ENCODE measurements around the gene GULP1.
"Not testable (repeated sequence)": the region's sequence is repeated elsewhere in the genome, so short reads cannot be mapped to it uniquely, and the experiment has no call there.

GULP1 gene

DNA sequence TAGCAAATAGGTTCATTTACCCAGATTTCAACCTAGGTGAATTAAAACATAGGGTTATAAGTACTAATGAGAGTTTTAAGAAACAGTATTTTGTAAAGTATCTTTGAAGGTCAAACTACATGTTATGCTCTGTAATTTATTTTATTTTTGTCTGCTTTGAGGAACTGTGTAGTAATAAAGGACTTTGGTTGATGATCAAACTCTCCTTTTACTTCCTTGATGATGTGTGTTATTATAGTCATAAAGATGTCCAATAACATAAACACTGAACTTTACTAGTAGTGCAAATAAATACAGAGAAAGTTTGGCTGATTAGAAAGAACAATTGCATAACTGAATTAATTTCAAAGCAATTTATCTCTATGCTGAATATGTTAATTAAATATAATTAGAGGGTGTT is 6.3 kb downstream of the GULP1 start:
- no peak for DNase-seq (ENCODE audit: extremely low read depth, low read depth)
- no peak overlapping the region for H3K4me3 ChIP-seq (replicated peaks; ENCODE audit: low read depth, low read length)
- TF ChIP-seq, protein P1, sequence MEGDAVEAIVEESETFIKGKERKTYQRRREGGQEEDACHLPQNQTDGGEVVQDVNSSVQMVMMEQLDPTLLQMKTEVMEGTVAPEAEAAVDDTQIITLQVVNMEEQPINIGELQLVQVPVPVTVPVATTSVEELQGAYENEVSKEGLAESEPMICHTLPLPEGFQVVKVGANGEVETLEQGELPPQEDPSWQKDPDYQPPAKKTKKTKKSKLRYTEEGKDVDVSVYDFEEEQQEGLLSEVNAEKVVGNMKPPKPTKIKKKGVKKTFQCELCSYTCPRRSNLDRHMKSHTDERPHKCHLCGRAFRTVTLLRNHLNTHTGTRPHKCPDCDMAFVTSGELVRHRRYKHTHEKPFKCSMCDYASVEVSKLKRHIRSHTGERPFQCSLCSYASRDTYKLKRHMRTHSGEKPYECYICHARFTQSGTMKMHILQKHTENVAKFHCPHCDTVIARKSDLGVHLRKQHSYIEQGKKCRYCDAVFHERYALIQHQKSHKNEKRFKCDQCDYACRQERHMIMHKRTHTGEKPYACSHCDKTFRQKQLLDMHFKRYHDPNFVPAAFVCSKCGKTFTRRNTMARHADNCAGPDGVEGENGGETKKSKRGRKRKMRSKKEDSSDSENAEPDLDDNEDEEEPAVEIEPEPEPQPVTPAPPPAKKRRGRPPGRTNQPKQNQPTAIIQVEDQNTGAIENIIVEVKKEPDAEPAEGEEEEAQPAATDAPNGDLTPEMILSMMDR (IDR thresholded peaks at IDR 0.05; ENCODE audit: low read depth, low read length, missing control alignments) = no peak

GRCh38 chr2:188298937-188299371 is 7.3 kb downstream of the GULP1 start:
- H3K4me3 ChIP-seq (replicated peaks; ENCODE audit: low read depth, low read length); DNase-seq (ENCODE audit: extremely low read depth, low read depth): not testable (repeated sequence)

DNA sequence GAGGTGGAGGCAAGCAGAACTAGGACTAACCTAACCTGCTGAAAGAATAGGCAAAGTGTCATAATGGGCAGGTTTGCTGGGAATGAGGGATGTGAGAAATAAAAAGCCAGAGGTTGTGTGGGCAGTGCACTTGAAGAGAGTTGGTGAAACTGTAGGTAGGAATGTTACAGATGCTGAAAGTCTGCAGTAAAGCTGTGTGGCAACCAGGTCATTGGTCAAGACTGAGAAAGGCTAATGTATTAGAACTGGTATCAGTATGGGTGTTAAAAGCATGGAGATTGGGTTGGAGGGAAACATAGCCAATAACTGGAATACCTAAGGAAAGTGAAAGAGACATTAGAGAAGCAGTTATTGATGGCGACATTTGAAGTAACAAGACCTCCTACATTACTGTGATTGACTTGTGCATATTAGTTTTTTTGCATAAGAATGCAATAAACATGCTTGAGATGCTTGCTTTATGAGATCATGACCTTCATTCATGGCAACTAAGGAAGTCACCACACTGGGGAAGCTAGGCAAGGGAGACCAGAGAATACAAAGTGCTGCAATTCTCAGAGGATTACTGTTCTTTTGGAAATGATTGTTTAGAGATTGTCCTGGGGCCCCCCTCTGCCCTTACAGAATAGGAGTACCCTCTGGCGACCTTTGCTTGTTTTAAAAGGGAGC is 11.8 kb downstream of the GULP1 start:
- no peak overlapping the region for H3K4me3 ChIP-seq (replicated peaks; ENCODE audit: low read depth, low read length)
- TF ChIP-seq, protein P1 (IDR thresholded peaks at IDR 0.05; ENCODE audit: low read depth, low read length, missing control alignments) = no peak
- DNase-seq (ENCODE audit: extremely low read depth, low read depth) = no peak

DNA sequence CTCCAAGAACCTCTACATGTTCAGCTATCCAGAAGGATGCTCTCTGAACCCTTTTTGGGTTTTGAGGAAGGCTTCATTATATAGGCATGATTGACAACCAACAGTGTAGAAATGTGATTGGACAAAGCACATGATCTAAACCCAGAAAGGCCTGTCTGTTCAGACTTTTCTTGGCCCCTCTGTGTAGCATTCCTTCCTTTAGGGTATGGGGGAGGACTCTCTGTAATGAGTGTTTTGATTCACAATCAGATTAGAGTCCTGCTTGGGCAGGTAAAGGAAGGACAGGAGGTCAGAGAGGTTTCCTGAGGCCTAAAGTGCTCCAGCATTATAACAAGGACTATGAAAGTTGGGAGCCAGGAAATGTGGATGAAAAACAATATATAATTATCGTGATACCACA is 13.6 kb downstream of the GULP1 start:
- no peak for DNase-seq (ENCODE audit: extremely low read depth, low read depth)
- no peak overlapping the region for H3K4me3 ChIP-seq (replicated peaks; ENCODE audit: low read depth, low read length)
- TF ChIP-seq, protein P1 (IDR thresholded peaks at IDR 0.05; ENCODE audit: low read depth, low read length, missing control alignments) = no peak

- H3K4me3 ChIP-seq (replicated peaks; ENCODE audit: low read depth, low read length) = no peak overlapping the region
- no peak for DNase-seq (ENCODE audit: extremely low read depth, low read depth)
- TF ChIP-seq, protein P1 (IDR thresholded peaks at IDR 0.05; ENCODE audit: low read depth, low read length, missing control alignments) = no peak
Observed at GRCh38 chr2:188306271-188306670, 14.6 kb downstream of the GULP1 start.

DNA sequence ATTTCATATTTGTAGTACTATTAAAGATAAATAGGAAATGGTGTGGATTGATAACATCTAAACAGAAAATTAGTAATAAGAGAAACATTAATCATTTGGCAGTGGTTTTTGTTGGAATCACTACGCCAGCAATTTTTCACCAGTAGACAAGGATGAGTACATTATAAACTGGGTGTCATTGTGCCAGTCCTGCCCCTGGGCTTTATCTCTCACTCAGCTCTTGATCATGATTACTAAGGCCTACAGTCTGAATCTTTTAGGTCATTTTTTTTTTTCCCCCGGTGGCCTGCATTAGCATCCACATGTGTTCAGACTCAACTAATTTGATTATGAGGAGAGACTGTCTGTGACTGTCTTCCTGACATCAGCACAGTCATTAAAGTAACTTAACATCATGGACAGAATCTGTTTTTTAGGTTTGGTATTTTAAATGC is 16.2 kb downstream of the GULP1 start:
- no peak for DNase-seq (ENCODE audit: extremely low read depth, low read depth)
- H3K4me3 ChIP-seq (replicated peaks; ENCODE audit: low read depth, low read length) = no peak overlapping the region
- TF ChIP-seq, protein P1 (IDR thresholded peaks at IDR 0.05; ENCODE audit: low read depth, low read length, missing control alignments) = no peak

DNA sequence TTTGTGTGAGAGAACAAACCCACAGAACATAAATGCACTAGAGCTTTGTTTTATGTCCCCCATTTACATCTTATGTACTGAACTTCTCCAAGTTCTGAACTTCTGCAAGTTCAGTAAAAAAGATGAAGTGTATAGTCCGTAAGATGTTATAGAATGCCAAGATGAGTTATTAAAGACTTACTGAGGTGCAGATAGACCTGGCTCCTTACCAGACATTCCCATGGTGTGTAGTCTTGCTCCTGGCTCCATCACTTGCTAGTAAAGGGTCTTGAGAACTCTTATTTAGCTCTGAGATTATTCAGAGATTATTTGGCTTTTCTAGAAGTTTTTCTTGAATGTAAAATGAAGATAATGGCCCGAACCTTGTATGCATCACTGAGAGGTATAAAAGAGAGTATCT is 16.8 kb downstream of the GULP1 start:
- TF ChIP-seq, protein P1 (IDR thresholded peaks at IDR 0.05; ENCODE audit: low read depth, low read length, missing control alignments) = no peak
- DNase-seq (ENCODE audit: extremely low read depth, low read depth) = no peak
- H3K4me3 ChIP-seq (replicated peaks; ENCODE audit: low read depth, low read length) = no peak overlapping the region
